T-cell (primary cell): ENCODE results near the gene DICER1. TPM values are rescaled to one million over a fixed set of nuclear protein-coding genes. Genes with fewer than 3 reads are reported as not detected.

Source experiments
- ATAC-seq, 4 experiments: fragments of 200-7000 bp in 3 of 4; fragments of 150-1000 bp in 1 of 4; cut with Tn5 transposase; replicated peaks in 1 of 4; 1 replicate in 3 of 4; 2 replicates in 1 of 4; pipeline ENCODE4 v1.10.0; 2021; ENCODE audit warnings: moderate library complexity in 3 of 4, mild to moderate bottlenecking in 2 of 4, moderate number of reproducible peaks in 1 of 4
- CTCF ChIA-PET, 2 donors: fragments of 300-600 bp; sonication (Branson Sonifier 250); formaldehyde crosslinking; loops; one replicate each; lab custom pipeline; 2022; ENCODE audit warnings: antibody characterized with exemption in 2 of 2; lab: Charles Lee
- POLR2A ChIA-PET, 2 donors: fragments of 300-600 bp; sonication (Branson Sonifier 250); formaldehyde crosslinking; loops; one replicate each; lab custom pipeline; 2022; ENCODE audit warnings: antibody characterized with exemption in 2 of 2; lab: Charles Lee
- DNase-seq, 35 experiments: peaks; one replicate each; pipeline versions ENCODE4 v3.0.0 to v3.0.0-alpha.2; 2013 to 2023
- H3K27ac ChIP-seq: one replicate; pipeline ENCODE4 v1.5.1; 2013; ENCODE audit warnings: low read length
- H3K27me3 ChIP-seq, 2 experiments: replicated peaks in 1 of 2; 1 replicate in 1 of 2; 2 replicates in 1 of 2; pipeline versions ENCODE4 v1.6.1 to v1.7.0; 2013; ENCODE audit warnings: low read length in 1 of 2, mixed read lengths in 1 of 2; ENCODE audit not compliant: control insufficient read depth in 2 of 2, insufficient read depth in 2 of 2; ENCODE audit errors: extremely low read depth in 1 of 2
- H3K36me3 ChIP-seq, 2 donors: 1 replicate in 1 of 2; 2 replicates in 1 of 2; pipeline versions ENCODE4 v1.6.1 to v1.7.0; 2013; ENCODE audit warnings: low read length in 1 of 2; ENCODE audit not compliant: control insufficient read depth in 2 of 2, insufficient read depth in 1 of 2; ENCODE audit errors: extremely low read depth in 1 of 2
- H3K4me1 ChIP-seq, 2 experiments: 1 replicate in 1 of 2; 2 replicates in 1 of 2; pipeline versions ENCODE4 v1.6.1 to v1.7.0; 2013; ENCODE audit warnings: low read length in 2 of 2, mixed read lengths in 1 of 2; ENCODE audit not compliant: insufficient read depth in 2 of 2, control insufficient read depth in 1 of 2; ENCODE audit errors: extremely low read depth in 1 of 2
- H3K4me3 ChIP-seq, 2 donors: 1 replicate in 1 of 2; 2 replicates in 1 of 2; pipeline versions ENCODE4 v1.5.1 to v1.7.0; 2013; ENCODE audit warnings: mild to moderate bottlenecking in 2 of 2, low read length in 1 of 2, moderate library complexity in 1 of 2; ENCODE audit not compliant: control insufficient read depth in 1 of 2; ENCODE audit errors: extremely low read depth in 1 of 2
- H3K9me3 ChIP-seq: 2 replicates; pipeline ENCODE4 v1.7.0; 2013
- H3K27ac Mint-ChIP-seq, 2 donors: one replicate each; pipeline ENCODE4 v1.8.0; 2020 to 2021; ENCODE audit warnings: mild to moderate bottlenecking in 2 of 2, mixed read lengths in 2 of 2
- H3K27me3 Mint-ChIP-seq, 2 donors: one replicate each; pipeline ENCODE4 v1.8.0; 2021 to 2022; ENCODE audit warnings: mixed read lengths in 2 of 2
- H3K36me3 Mint-ChIP-seq: one replicate; pipeline ENCODE4 v1.8.0; 2021; ENCODE audit warnings: mixed read lengths
- H3K4me1 Mint-ChIP-seq, 3 donors: one replicate each; pipeline ENCODE4 v1.8.0; 2020 to 2022; ENCODE audit warnings: mixed read lengths in 3 of 3, mild to moderate bottlenecking in 1 of 3
- H3K4me3 Mint-ChIP-seq, 3 donors: one replicate each; pipeline ENCODE4 v1.8.0; 2020 to 2022; ENCODE audit warnings: mild to moderate bottlenecking in 3 of 3, mixed read lengths in 3 of 3, moderate library complexity in 3 of 3
- H3K9me3 Mint-ChIP-seq, 3 donors: one replicate each; pipeline ENCODE4 v1.8.0; 2020 to 2022; ENCODE audit warnings: mixed read lengths in 3 of 3
- WGBS: methylation state at CpG from one replicate; pipeline ENCODE4 v1.1.5; 2013; ENCODE audit warnings: missing lambda C conversion rate; ENCODE audit not compliant: insufficient coverage; 5-methylcytosine and 5-hydroxymethylcytosine counted together
- total RNA-seq, 35 experiments: library from RNA in 6 of 35; stranded (reverse) in 6 of 35; fragments of 120-200 nt in 1 of 35; gene quantifications; one replicate each; pipeline versions ENCODE4 v1.2.1 to v1.2.4 and lab custom pipeline; 2013 to 2026

Gene DICER1
- total RNA-seq, 5 donors from 2014 or later (not counting 1 experiment from before 2014, with no cell fraction given) = 40.1 to 62.8 (median 57.8) TPM

- H3K9me3 Mint-ChIP-seq = no peaks in the 10 kb centered on the region
- ChIA-PET CTCF (no interaction called here), POLR2A (no interaction called here)
- no peaks in the 10 kb centered on the region for H3K27me3 Mint-ChIP-seq
- H3K4me1 Mint-ChIP-seq = peaks cover 3 to 5% (median 5%) of the 10 kb centered on the region in 3 donors
- no peak overlapping the region for H3K4me3 Mint-ChIP-seq
- H3K36me3 Mint-ChIP-seq = no peaks in the 10 kb centered on the region
- Histone ChIP-seq H3K4me1 (peaks cover 0 to 8% of the 10 kb centered on the region in 2 experiments), H3K27ac (peak overlapping the region; percentile 1), H3K9me3 (no peaks in the 10 kb centered on the region), H3K36me3 (no peaks in the 10 kb centered on the region), H3K27me3 (no peaks in the 10 kb centered on the region), H3K4me3 (no peak overlapping the region)
- 47% methylated on average over 2 of the region's 7 CpGs for WGBS
- DNase-seq (no peak), ATAC-seq (no peak)
- H3K27ac Mint-ChIP-seq = no peak overlapping the region
Observed at GRCh38 chr14:95059126-95059525, 98.2 kb downstream of the DICER1 start.

- H3K27ac Mint-ChIP-seq = no peak overlapping the region
- 67% methylated on average over 9 of the region's 9 CpGs for WGBS
- no peaks in the 10 kb centered on the region for H3K36me3 ChIP-seq
Observed at GRCh38 chr14:95058491-95058890, 98.8 kb downstream of the DICER1 start.

GRCh38 chr14:95057851-95058250, 99.5 kb downstream of the DICER1 start:
- no peaks in the 10 kb centered on the region for H3K9me3 Mint-ChIP-seq
- H3K4me3 Mint-ChIP-seq = no peak overlapping the region
- H3K27ac Mint-ChIP-seq = no peak overlapping the region
- no peak overlapping the region for H3K4me3 ChIP-seq
- H3K9me3 ChIP-seq = no peaks in the 10 kb centered on the region
- peaks cover 0 to 8% of the 10 kb centered on the region in 2 experiments for H3K4me1 ChIP-seq
- no peak for ATAC-seq
- H3K27me3 ChIP-seq = no peaks in the 10 kb centered on the region
- no peaks in the 10 kb centered on the region for H3K27me3 Mint-ChIP-seq
- H3K36me3 Mint-ChIP-seq = no peaks in the 10 kb centered on the region
- ChIA-PET CTCF (no interaction called here), POLR2A (interaction anchor here in 1 of 2 donors (0.7 kb wide), 1 partner anchor 1966 kb away, joined by 3 read pairs; no protein-coding TSS in a partner anchor)
- H3K36me3 ChIP-seq = no peaks in the 10 kb centered on the region
- peaks cover 3 to 5% (median 5%) of the 10 kb centered on the region in 3 donors for H3K4me1 Mint-ChIP-seq
- DNase-seq = no peak
- WGBS = 79% methylated on average over 7 of the region's 8 CpGs
- H3K27ac ChIP-seq = no peak overlapping the region

More at GRCh38 chr14:95058491-95058890, 98.8 kb downstream of the DICER1 start:
- Mint-ChIP-seq H3K4me1 (peaks cover 3 to 5% (median 5%) of the 10 kb centered on the region in 3 donors), H3K27me3 (no peaks in the 10 kb centered on the region), H3K4me3 (no peak overlapping the region), H3K9me3 (no peaks in the 10 kb centered on the region), H3K36me3 (no peaks in the 10 kb centered on the region)
- CTCF ChIA-PET = no interaction called here
- H3K4me1 ChIP-seq = peaks cover 0 to 8% of the 10 kb centered on the region in 2 experiments
- peak overlapping the region; percentile 1 for H3K27ac ChIP-seq
- no peaks in the 10 kb centered on the region for H3K27me3 ChIP-seq
- H3K4me3 ChIP-seq = no peak overlapping the region
- POLR2A ChIA-PET = no interaction called here
- ATAC-seq (no peak), DNase-seq (no peak)
- H3K9me3 ChIP-seq = no peaks in the 10 kb centered on the region

GRCh38 chr14:95057147-95057546, 100.2 kb downstream of the DICER1 start:
- Histone ChIP-seq H3K27me3 (no peaks in the 10 kb centered on the region), H3K9me3 (no peaks in the 10 kb centered on the region), H3K4me3 (no peak overlapping the region), H3K4me1 (peaks cover 0 to 8% of the 10 kb centered on the region in 2 experiments), H3K36me3 (no peaks in the 10 kb centered on the region), H3K27ac (no peak overlapping the region)
- H3K4me3 Mint-ChIP-seq = no peak overlapping the region
- DNase-seq = no peak
- POLR2A ChIA-PET = interaction anchor here in 1 of 2 donors (0.7 kb wide), 1 partner anchor 1966 kb away, joined by 3 read pairs; no protein-coding TSS in a partner anchor
- H3K27ac Mint-ChIP-seq = no peak overlapping the region
- WGBS = 89% methylated on average over 6 of the region's 8 CpGs
- H3K36me3 Mint-ChIP-seq = no peaks in the 10 kb centered on the region
- CTCF ChIA-PET = interaction anchor here in 1 of 2 donors (0.5 kb wide), 1 partner anchor 136 kb away, joined by 4 read pairs; no protein-coding TSS in a partner anchor
- no peaks in the 10 kb centered on the region for H3K27me3 Mint-ChIP-seq
- no peak for ATAC-seq
- no peaks in the 10 kb centered on the region for H3K9me3 Mint-ChIP-seq
- peaks cover 3 to 5% (median 5%) of the 10 kb centered on the region in 3 donors for H3K4me1 Mint-ChIP-seq

GRCh38 chr14:95056476-95056875, 100.9 kb downstream of the DICER1 start:
- Histone ChIP-seq H3K4me3 (no peak overlapping the region), H3K27me3 (no peaks in the 10 kb centered on the region), H3K36me3 (no peaks in the 10 kb centered on the region), H3K9me3 (no peaks in the 10 kb centered on the region), H3K27ac (no peak overlapping the region), H3K4me1 (peaks cover 0 to 8% of the 10 kb centered on the region in 2 experiments)
- WGBS = 93% methylated on average over 5 of the region's 10 CpGs
- Mint-ChIP-seq H3K9me3 (no peaks in the 10 kb centered on the region), H3K27ac (no peak overlapping the region), H3K4me3 (no peak overlapping the region), H3K36me3 (no peaks in the 10 kb centered on the region), H3K27me3 (no peaks in the 10 kb centered on the region), H3K4me1 (peaks cover 3 to 5% (median 5%) of the 10 kb centered on the region in 3 donors)
- ChIA-PET POLR2A (no interaction called here), CTCF (no interaction called here)
- DNase-seq = no peak
- no peak for ATAC-seq

GRCh38 chr14:95055318-95055717, 102.0 kb downstream of the DICER1 start:
- WGBS = 86% methylated on average over 6 of the region's 7 CpGs

More at GRCh38 chr14:95055318-95055717, 102.0 kb downstream of the DICER1 start:
- ChIA-PET CTCF (no interaction called here), POLR2A (no interaction called here)
- Mint-ChIP-seq H3K36me3 (no peaks in the 10 kb centered on the region), H3K27ac (no peak overlapping the region), H3K4me3 (no peak overlapping the region), H3K4me1 (peaks cover 3 to 5% (median 5%) of the 10 kb centered on the region in 3 donors), H3K9me3 (no peaks in the 10 kb centered on the region), H3K27me3 (no peaks in the 10 kb centered on the region)
- H3K27me3 ChIP-seq = peaks cover 0 to 2% of the 10 kb centered on the region in 2 experiments
- DNase-seq = peak in 1 of 35 experiments; percentile 9
- no peak overlapping the region for H3K4me3 ChIP-seq
- ATAC-seq = no peak
- H3K27ac ChIP-seq = no peak overlapping the region
- H3K4me1 ChIP-seq = peaks cover 0 to 8% of the 10 kb centered on the region in 2 experiments
- H3K36me3 ChIP-seq = no peaks in the 10 kb centered on the region
- no peaks in the 10 kb centered on the region for H3K9me3 ChIP-seq
